Spleen (tissue), 11 donors: ENCODE measurements around the gene SLC39A5. TPM values are rescaled to one million over a fixed set of nuclear protein-coding genes. Genes with fewer than 3 reads are reported as not detected.
A peak's percentile ranks its signal among the peaks of the same experiment; 100 is the strongest.
"Not testable (repeated sequence)": the region's sequence is repeated elsewhere in the genome, so short reads cannot be mapped to it uniquely, and the experiment has no call there.

Source experiments
- DNase-seq: peaks from one replicate; pipeline ENCODE4 v3.0.0-alpha.2; 2020
- H3K27ac ChIP-seq, 8 donors: fragments of 200-600 bp; sonication (generic) in 7 of 8; 1 replicate in 4 of 8; 2 replicates in 4 of 8; pipeline versions ENCODE4 v1.5.0 to v1.8.0; 2016 to 2021; ENCODE audit warnings: inconsistent platforms in 4 of 8, mild to moderate bottlenecking in 4 of 8, moderate library complexity in 1 of 8
- H3K27me3 ChIP-seq, 7 donors: fragments of 200-600 bp; sonication (generic) in 6 of 7; replicated peaks in 1 of 7; 1 replicate in 4 of 7; 2 replicates in 3 of 7; pipeline versions ENCODE4 v1.5.0 to v1.8.0; 2016 to 2021; ENCODE audit warnings: inconsistent platforms in 3 of 7, mild to moderate bottlenecking in 1 of 7
- H3K36me3 ChIP-seq, 6 donors: fragments of 200-600 bp; sonication (generic) in 5 of 6; 1 replicate in 4 of 6; 2 replicates in 2 of 6; pipeline versions ENCODE4 v1.5.0 to v1.8.0; 2016 to 2021; ENCODE audit warnings: inconsistent platforms in 2 of 6
- H3K4me1 ChIP-seq, 6 donors: fragments of 200-600 bp; sonication (generic) in 5 of 6; 1 replicate in 3 of 6; 2 replicates in 3 of 6; pipeline versions ENCODE4 v1.5.0 to v1.8.0; 2016 to 2021; ENCODE audit warnings: inconsistent platforms in 3 of 6
- H3K4me3 ChIP-seq, 8 donors: fragments of 200-600 bp; sonication (generic) in 7 of 8; 1 replicate in 4 of 8; 2 replicates in 4 of 8; pipeline versions ENCODE4 v1.5.0 to v1.8.0; 2016 to 2021; ENCODE audit warnings: inconsistent platforms in 4 of 8, mild to moderate bottlenecking in 4 of 8, moderate library complexity in 2 of 8
- H3K9me3 ChIP-seq, 8 donors: fragments of 200-600 bp; sonication (generic) in 7 of 8; 1 replicate in 4 of 8; 2 replicates in 4 of 8; pipeline versions ENCODE4 v1.5.0 to v1.8.0; 2016 to 2021; ENCODE audit warnings: inconsistent platforms in 4 of 8
- POLR2A ChIP-seq, 3 donors: fragments of 450-650 bp; IDR thresholded peaks; one replicate each; pipeline ENCODE4 v1.5.1; 2017; ENCODE audit warnings: antibody characterized with exemption in 3 of 3, mild to moderate bottlenecking in 1 of 3
- POLR2AphosphoS5 ChIP-seq, 3 donors: sonication (generic); formaldehyde crosslinking; IDR thresholded peaks; one replicate each; pipeline ENCODE4 v1.5.1; 2017; ENCODE audit warnings: antibody characterized with exemption in 3 of 3
- WGBS, 5 donors: extraction: QIAGEN DNeasy Blood & Tissue Kit in 3 of 5; methylation state at CpG; one replicate each; pipeline versions ENCODE4 v1.1.5 to v1.1.7; 2013 to 2018; 5-methylcytosine and 5-hydroxymethylcytosine counted together
- intact Hi-C: fragments of 100-400 bp; cut with DNase I; formaldehyde crosslinking; loops from one replicate; pipeline ENCODE4 v1.15.0; 2023; ENCODE audit warnings: low total_unique reads
- polyA plus RNA-seq, 3 donors: library from polyadenylated mRNA; stranded (reverse); fragments of 200-250 nt; gene quantifications; one replicate each; pipeline ENCODE4 v1.2.1, GENCODE V29; 2013
- total RNA-seq, 7 donors: library from RNA; depleted of rRNA in 3 of 7; stranded (reverse); fragments of >200 nt in 3 of 7; fragmentation: NEBNext Ultra II Directional in 4 of 7; extraction: Animal tissue kit (Norgen Biotek cat#: 25700) in 4 of 7; gene quantifications; one replicate each; pipeline versions ENCODE4 v1.1.0 to v1.2.1, GENCODE V29; 2016 to 2021
- TF ChIP-seq, protein P1 (sequence below), 11 experiments: fragments of 200-600 bp in 7 of 11; fragments of 450-650 bp in 4 of 11; sonication (generic) in 4 of 11; IDR thresholded peaks in 8 of 11; conservative IDR thresholded peaks in 3 of 11; 1 replicate in 7 of 11; 2 replicates in 4 of 11; pipeline versions ENCODE4 v1.4.0 to v1.8.0; 2016 to 2021; ENCODE audit warnings: antibody characterized with exemption in 11 of 11, inconsistent platforms in 4 of 11, mild to moderate bottlenecking in 1 of 11
- donor health status: healthy with polysubstance abuse.
- donor health status: DM: no; HTN: no; CAD: no; lungs with moderate emphysema.
- donor health status: DM: no; HTN: no; CAD: no.
- donor health status: Bipolar disorder and iron deficiency.
- donor health status: healthy.
- donor health status: DM: no; HTN: no; CAD: no.
- donor health status: DM: yes; HTN: yes; CAD: no.

The SLC39A5 gene
- total and polyA plus RNA-seq, 10 donors, result 0.18 to 1.3 (median 0.53) TPM; not detected in 4

DNA sequence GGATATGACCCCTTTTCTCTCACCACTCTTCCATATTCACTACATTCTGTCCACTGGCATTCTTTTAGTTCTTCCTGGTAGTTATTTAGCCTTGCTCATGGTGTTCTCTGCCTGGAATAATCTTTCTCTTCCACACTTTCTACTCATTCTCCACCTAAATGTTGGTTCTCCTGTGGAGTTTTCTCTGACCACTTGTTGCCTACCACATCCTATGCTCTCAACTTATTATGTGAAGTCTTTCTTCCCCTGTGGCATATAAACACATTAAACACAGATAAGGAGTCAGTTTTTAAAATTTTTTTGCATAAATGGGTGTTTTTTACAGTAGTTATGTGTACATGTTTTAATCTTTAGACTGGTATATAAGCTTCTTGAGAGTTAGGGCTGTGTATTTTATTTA, 37.3 kb upstream of the SLC39A5 start:
- H3K27me3 ChIP-seq, result no peaks in the 10 kb centered on the region
- no peak overlapping the region for H3K4me3 ChIP-seq
- TF ChIP-seq, protein P1, sequence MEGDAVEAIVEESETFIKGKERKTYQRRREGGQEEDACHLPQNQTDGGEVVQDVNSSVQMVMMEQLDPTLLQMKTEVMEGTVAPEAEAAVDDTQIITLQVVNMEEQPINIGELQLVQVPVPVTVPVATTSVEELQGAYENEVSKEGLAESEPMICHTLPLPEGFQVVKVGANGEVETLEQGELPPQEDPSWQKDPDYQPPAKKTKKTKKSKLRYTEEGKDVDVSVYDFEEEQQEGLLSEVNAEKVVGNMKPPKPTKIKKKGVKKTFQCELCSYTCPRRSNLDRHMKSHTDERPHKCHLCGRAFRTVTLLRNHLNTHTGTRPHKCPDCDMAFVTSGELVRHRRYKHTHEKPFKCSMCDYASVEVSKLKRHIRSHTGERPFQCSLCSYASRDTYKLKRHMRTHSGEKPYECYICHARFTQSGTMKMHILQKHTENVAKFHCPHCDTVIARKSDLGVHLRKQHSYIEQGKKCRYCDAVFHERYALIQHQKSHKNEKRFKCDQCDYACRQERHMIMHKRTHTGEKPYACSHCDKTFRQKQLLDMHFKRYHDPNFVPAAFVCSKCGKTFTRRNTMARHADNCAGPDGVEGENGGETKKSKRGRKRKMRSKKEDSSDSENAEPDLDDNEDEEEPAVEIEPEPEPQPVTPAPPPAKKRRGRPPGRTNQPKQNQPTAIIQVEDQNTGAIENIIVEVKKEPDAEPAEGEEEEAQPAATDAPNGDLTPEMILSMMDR (IDR thresholded peaks at IDR 0.05 in 8 of 11, conservative IDR thresholded peaks at IDR 0.05 in 3 of 11), result no peak
- TF ChIP-seq POLR2A (IDR thresholded peaks at IDR 0.05) (no peak), POLR2AphosphoS5 (IDR thresholded peaks at IDR 0.05) (no peak)
- intact Hi-C loops, result loop anchor here (10.0 kb wide), 1 partner anchor 62 kb away; the partner anchor contains the start of gene ANKRD52
- H3K9me3 ChIP-seq, result no peaks in the 10 kb centered on the region
- no peaks in the 10 kb centered on the region for H3K36me3 ChIP-seq
- DNase-seq, result no peak
- H3K4me1 ChIP-seq, result peaks cover 15 to 45% (median 27%) of the 10 kb centered on the region in 6 donors
- H3K27ac ChIP-seq, result no peak overlapping the region

DNA sequence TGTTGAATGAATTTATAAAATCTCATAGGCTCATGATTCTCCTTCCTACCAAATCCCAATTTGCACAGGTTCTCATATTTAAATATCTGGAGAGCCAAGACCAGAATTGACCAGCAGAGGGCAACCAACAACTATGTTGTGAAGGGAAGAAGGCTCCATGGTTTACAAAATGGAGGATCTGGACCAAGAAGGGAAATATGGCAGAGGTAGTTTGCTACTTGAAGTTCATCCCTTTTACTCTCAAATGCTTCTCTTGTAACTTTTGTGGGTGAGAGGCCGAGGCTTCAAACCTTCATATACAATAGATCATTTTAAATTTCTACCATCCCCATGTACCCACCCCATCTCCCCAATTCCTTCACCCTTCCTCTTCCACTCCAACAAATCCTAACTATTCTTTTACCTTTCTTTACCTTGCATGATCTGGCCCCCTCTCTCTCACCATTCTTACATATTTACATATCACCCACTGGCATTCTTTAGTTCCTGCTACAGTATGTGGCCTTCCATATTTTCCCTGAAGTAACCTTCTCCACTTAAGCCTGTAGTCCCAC, 36.7 kb upstream of the SLC39A5 start:
- Histone ChIP-seq H3K27me3 (no peaks in the 10 kb centered on the region), H3K36me3 (no peaks in the 10 kb centered on the region), H3K9me3 (no peaks in the 10 kb centered on the region), H3K4me3 (no peak overlapping the region), H3K4me1 (peaks cover 10 to 40% (median 22%) of the 10 kb centered on the region in 6 donors), H3K27ac (no peak overlapping the region)
- TF ChIP-seq, protein P1 (IDR thresholded peaks at IDR 0.05 in 8 of 11, conservative IDR thresholded peaks at IDR 0.05 in 3 of 11), result peak; percentile 50 to 92 (median 82)
- TF ChIP-seq POLR2A (IDR thresholded peaks at IDR 0.05), result no peak
- intact Hi-C loops, result loop anchor here (10.0 kb wide), 1 partner anchor 62 kb away; the partner anchor contains the start of gene ANKRD52
- 32 to 50% (median 42%) methylated on average over 1 of the region's 1 CpG for WGBS, 5 donors
- no peak for DNase-seq

DNA sequence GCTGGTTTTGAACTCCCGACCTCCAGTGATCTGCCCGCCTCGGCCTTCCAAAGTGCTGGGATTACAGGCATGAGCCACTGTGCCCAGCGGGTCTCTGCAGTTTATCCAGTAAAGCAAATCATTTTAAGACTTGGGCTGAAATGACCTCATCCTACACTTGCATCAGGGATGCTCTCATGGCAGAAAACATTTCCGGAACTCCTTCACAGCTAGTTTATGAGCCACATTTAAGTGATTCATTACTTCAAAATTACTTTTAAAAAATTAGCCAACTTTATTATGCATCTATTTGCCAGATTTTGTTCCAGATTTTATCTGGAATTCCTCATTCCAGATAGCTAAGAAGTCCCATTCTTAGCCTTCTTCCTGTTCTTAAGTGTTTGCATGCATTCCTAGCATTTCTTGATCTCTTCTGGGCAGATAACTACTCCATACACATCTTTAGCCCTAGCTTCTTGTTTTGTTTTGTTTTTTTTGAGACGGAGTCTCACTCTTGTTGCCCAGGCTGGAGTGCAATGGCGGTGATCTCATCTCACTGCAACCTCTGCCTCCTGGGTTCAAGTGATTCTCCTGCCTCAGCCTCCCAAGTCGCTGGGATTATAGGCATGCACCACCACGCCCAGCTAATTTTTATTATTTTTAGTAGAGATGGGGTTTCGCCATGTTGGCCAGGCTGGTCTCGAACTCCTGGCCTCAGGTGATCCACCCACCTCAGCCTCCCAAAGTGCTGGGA, 32.9 kb upstream of the SLC39A5 start:
- WGBS, 5 donors, result 63 to 83% (median 83%) methylated on average over 11 of the region's 11 CpGs
- H3K4me1 ChIP-seq, result peaks cover 0 to 18% (median 3%) of the 10 kb centered on the region in 6 donors
- not testable (repeated sequence) for H3K36me3 ChIP-seq, DNase-seq, H3K27me3 ChIP-seq, H3K4me3 ChIP-seq, H3K9me3 ChIP-seq
- intact Hi-C loops, result loop anchor here (10.0 kb wide), 1 partner anchor 58 kb away; the partner anchor contains the start of gene ANKRD52
- H3K27ac ChIP-seq, result peak overlapping the region in 6 of 8 donors; percentile 36 to 60 (median 38)

DNA sequence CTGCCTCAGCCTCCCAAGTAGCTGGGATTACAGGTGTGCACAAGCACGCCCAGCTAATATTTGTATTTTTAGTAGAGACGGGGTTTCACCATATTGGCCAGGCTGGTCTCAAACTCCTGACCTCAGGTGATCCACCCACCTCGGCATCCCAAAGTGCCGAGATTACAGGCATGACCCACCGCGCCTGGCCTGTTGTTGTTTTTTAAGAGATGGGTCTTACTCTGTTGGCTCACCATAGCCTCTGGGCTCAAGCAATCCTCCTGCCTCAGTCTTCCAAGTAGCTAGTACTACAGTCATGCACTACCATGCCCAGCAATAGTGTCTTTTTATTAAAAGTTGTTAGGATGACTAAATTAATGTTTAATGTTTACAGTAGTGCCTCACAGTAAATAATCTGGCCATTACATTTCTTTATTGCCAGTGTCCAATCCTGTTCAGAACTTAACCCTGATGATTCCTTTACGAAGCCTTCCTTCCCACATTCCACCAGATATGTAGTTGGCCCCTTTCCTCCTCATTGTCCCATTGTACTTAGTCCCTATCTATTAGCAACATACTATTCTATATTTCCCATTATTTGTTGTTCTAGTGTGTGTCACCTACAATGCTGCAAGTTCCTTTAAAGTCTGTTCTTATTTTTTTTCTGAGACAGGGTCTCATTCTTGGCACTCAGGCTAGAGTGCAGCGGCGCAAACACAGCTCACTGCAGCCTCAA, 31.8 kb upstream of the SLC39A5 start:
- intact Hi-C loops, result loop anchor here (10.0 kb wide), 1 partner anchor 57 kb away; the partner anchor contains the start of gene ANKRD52
- Histone ChIP-seq H3K27me3 (no peaks in the 10 kb centered on the region), H3K27ac (peak overlapping the region in 3 of 8 donors; percentile 12 to 60 (median 47)), H3K4me3 (no peak overlapping the region), H3K4me1 (peaks cover 2 to 20% (median 7%) of the 10 kb centered on the region in 6 donors), H3K9me3 (no peaks in the 10 kb centered on the region), H3K36me3 (no peaks in the 10 kb centered on the region)
- WGBS, 5 donors, result 88 to 96% (median 94%) methylated on average over 9 of the region's 9 CpGs
- TF ChIP-seq POLR2A (IDR thresholded peaks at IDR 0.05) (no peak), POLR2AphosphoS5 (IDR thresholded peaks at IDR 0.05) (no peak)
- TF ChIP-seq, protein P1 (IDR thresholded peaks at IDR 0.05 in 8 of 11, conservative IDR thresholded peaks at IDR 0.05 in 3 of 11), result no peak
- no peak for DNase-seq
